ENCODE measurements around the gene TREM2.
A peak's percentile ranks its signal among the peaks of the same experiment; 100 is the strongest.
"Not testable (repeated sequence)": the region's sequence is repeated elsewhere in the genome, so short reads cannot be mapped to it uniquely, and the experiment has no call there.

TREM2 gene

GRCh38 chr6:41153992-41154625, 8.8 kb downstream of the TREM2 start, which contains the start of gene TREML1:
TREML1 (minus strand) TSS chr6:41154347; CDS start chr6:41154288, 59 bp downstream.
- DNase-seq: no peak

GRCh38 chr6:41153451-41153850, 9.5 kb downstream of the TREM2 start:
- DNase-seq: no peak

- no peak for DNase-seq
These were observed 12.2 kb downstream of the TREM2 start for GRCh38 chr6:41150671-41151070.

GRCh38 chr6:41147917-41148316, 15.0 kb downstream of the TREM2 start:
- no peak for DNase-seq

GRCh38 chr6:41136911-41137310, 26.0 kb downstream of the TREM2 start:
- no peak for DNase-seq

GRCh38 chr6:41135062-41135832, 27.7 kb downstream of the TREM2 start:
- no peak for DNase-seq

GRCh38 chr6:41132254-41132653, 30.7 kb downstream of the TREM2 start:
- peak in 1 of 2 experiments; percentile 49 for DNase-seq

GRCh38 chr6:41125282-41125681, 37.6 kb downstream of the TREM2 start:
- DNase-seq: no peak

- no peak for DNase-seq
These were observed 40.0 kb downstream of the TREM2 start for GRCh38 chr6:41122918-41123317.

- DNase-seq: no peak
These were observed 40.5 kb downstream of the TREM2 start for GRCh38 chr6:41122373-41122772.

GRCh38 chr6:41120058-41120457, 42.9 kb downstream of the TREM2 start:
- DNase-seq: no peak

- DNase-seq: no peak
These were observed 43.4 kb downstream of the TREM2 start for GRCh38 chr6:41119508-41119907.

- DNase-seq: not testable (repeated sequence)
These were observed 47.9 kb downstream of the TREM2 start for GRCh38 chr6:41115027-41115426.

GRCh38 chr6:41111017-41111416, 51.9 kb downstream of the TREM2 start:
- no peak for DNase-seq

Measured in NCI-H2081 (cell line).